Regular cardiac myocyte (primary cell): ENCODE data around the gene PIP5K1B. TPM values are rescaled to one million over a fixed set of nuclear protein-coding genes. Genes with fewer than 3 reads are reported as not detected.

Experiments
- total RNA-seq: library from RNA; depleted of rRNA; stranded (reverse); fragments of >200 nt; gene quantifications from 2 replicates; pipeline ENCODE4 v1.2.3, GENCODE V29; 2014

The PIP5K1B gene
- total RNA-seq: not detected in 2 replicates

GRCh38 chr9:68704814-68705530 lies at the start of gene PIP5K1B:
PIP5K1B (plus strand) TSS chr9:68705240; CDS start chr9:68822615, 117,375 bp downstream.

GRCh38 chr9:69014013-69014412 lies 309.0 kb downstream of the PIP5K1B start, which contains the start of gene PRKACG:
PRKACG (minus strand) TSS chr9:69014113; CDS start chr9:69014092, 21 bp downstream.

GRCh38 chr9:69035438-69036308 lies 330.6 kb downstream of the PIP5K1B start, which contains the start of gene FXN:
FXN (plus strand) TSS chr9:69035752; CDS start chr9:69035783, 31 bp downstream.

Other genes with a start within 250 kb of the PIP5K1B start
- not detected in 2 replicates for gene TMEM252, start 164.4 kb upstream of the PIP5K1B start, total RNA-seq